ENCODE measurements around the gene GRAMD2A. TPM values are rescaled to one million over a fixed set of nuclear protein-coding genes. Genes with fewer than 3 reads are reported as not detected.

Gene GRAMD2A
- total RNA-seq, 1 experiment from 2014 or later: 1.3 TPM

- Histone ChIP-seq H3K27ac (ENCODE audit: insufficient read length, low read depth, low read length) (no peak overlapping the region), H2BK5ac (ENCODE audit: insufficient read length, low read length) (no peak overlapping the region), H4K20me1 (ENCODE audit: control insufficient read depth, insufficient read depth, insufficient read length) (no peaks in the 10 kb centered on the region), H3K14ac (ENCODE audit: insufficient read depth, low read length) (no peak overlapping the region), H2BK120ac (ENCODE audit: low read depth, low read length, poor library complexity, severe bottlenecking) (no peak overlapping the region), H3K27me3 (ENCODE audit: insufficient read depth, low read length) (no peaks in the 10 kb centered on the region), H3K9me3 (ENCODE audit: control insufficient read depth, low read depth, low read length) (no peaks in the 10 kb centered on the region), H3K23ac (ENCODE audit: insufficient read length, low read depth, low read length) (no peak overlapping the region), H3K4me2 (ENCODE audit: insufficient read depth, insufficient read length, low read length) (no peak overlapping the region), H3K56ac (ENCODE audit: insufficient read length, low read depth, low read length) (no peak overlapping the region), H3K23me2 (ENCODE audit: insufficient read length, low read depth, low read length, poor library complexity, severe bottlenecking) (no peaks in the 10 kb centered on the region), H4K91ac (ENCODE audit: insufficient read length, low read depth, low read length) (no peak overlapping the region), H2BK15ac (ENCODE audit: low read depth, low read length) (no peak overlapping the region), H3K79me1 (ENCODE audit: insufficient read depth, low read depth, low read length, poor library complexity, severe bottlenecking) (peaks cover 12% of the 10 kb centered on the region), H3K4me1 (ENCODE audit: insufficient read depth, low read length) (no peaks in the 10 kb centered on the region), H2AK5ac (ENCODE audit: insufficient read length, low read length) (no peak overlapping the region), H3K18ac (ENCODE audit: insufficient read length, low read depth, low read length) (no peak overlapping the region), H2BK20ac (ENCODE audit: low read depth, low read length, poor library complexity, severe bottlenecking) (no peak overlapping the region), H2AFZ (ENCODE audit: low read length) (no peak overlapping the region), H3K79me2 (ENCODE audit: insufficient read depth, low read length) (peaks cover 9% of the 10 kb centered on the region), H2BK12ac (ENCODE audit: insufficient read length, low read depth, low read length) (no peak overlapping the region), H4K8ac (replicated peaks; ENCODE audit: insufficient read length, low read depth, low read length) (no peak overlapping the region), H3T11ph (ENCODE audit: low read length) (no peak overlapping the region), H4K5ac (ENCODE audit: insufficient read length, low read depth, low read length) (no peak overlapping the region), H3K4ac (ENCODE audit: low read depth, low read length) (no peak overlapping the region), H3K9ac (ENCODE audit: extremely low read depth, insufficient read length, low read length) (no peak overlapping the region)
- H3K4me1 Mint-ChIP-seq: peaks cover 9 to 14% of the 10 kb centered on the region in 2 experiments
- H3K27me3 Mint-ChIP-seq (ENCODE audit: low read depth): no peaks in the 10 kb centered on the region
- no peak overlapping the region for H3K4me3 Mint-ChIP-seq
- no peak for DNase-seq
- no peak for TF ChIP-seq CTCF (conservative IDR thresholded peaks at IDR 0.05)
- no peak overlapping the region for H3K27ac Mint-ChIP-seq
- no peaks in the 10 kb centered on the region for H3K9me3 Mint-ChIP-seq
- H3K36me3 Mint-ChIP-seq (ENCODE audit: insufficient read depth in 1 of 3, low read depth in 3 of 3): peaks cover 34 to 93% (median 90%) of the 10 kb centered on the region in 3 experiments; a peak in 6 of 7 replicates
- no CpG with 5 or more reads among the region's 4 CpGs for WGBS (ENCODE audit: extremely low coverage, insufficient read length, low lambda C conversion rate)
Measured at GRCh38 chr15:72217216-72217615, 19.6 kb upstream of the GRAMD2A start.
